GM18499 (cell line): ENCODE data around the gene OR2D2.
"Not testable (repeated sequence)": the region's sequence is repeated elsewhere in the genome, so short reads cannot be mapped to it uniquely, and the experiment has no call there.

Experiments
- ATAC-seq: cut with Tn5 transposase; IDR thresholded peaks from one replicate; pipeline ENCODE4 v1.9.1; 2021; ENCODE audit warnings: moderate number of reproducible peaks; ENCODE audit not compliant: insufficient read depth, unreplicated experiment

Gene OR2D2

DNA sequence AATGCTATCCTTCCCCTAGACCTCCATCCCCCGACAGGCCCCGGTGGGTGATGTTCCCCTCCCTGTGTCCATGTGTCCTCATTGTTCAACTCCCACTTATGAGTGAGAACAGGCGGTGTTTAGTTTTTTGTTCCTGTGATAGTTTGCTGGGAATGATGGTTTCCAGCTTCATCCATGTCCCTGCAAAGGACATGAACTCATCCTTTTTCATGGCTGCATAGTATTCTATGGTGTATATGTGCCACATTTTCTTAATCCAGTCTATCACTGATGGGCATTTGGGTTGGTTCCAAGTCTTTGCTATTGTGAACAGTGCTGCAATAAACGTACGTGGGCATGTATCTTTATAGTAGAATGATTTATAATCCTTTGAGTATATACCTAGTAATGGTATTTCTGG is 4.6 kb downstream of the OR2D2 start:
- ATAC-seq: not testable (repeated sequence)

DNA sequence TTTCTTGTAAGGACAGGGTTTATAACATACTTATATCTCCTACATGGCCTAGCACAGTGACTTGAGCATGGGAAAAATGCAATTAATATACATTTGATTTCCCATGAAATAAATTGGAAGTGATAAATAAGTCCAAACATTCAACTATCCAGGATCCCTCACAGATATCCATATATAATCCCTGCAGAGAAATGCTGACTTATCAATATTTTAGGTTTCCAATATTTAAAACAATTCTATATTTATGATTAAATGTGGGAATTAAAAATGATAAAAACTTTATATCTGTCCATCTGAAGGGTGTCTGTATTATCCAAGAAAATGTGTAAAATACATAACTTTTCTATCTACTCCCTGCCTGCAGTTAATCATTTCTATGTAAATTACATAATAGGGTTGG is 9.5 kb downstream of the OR2D2 start:
- no peak for ATAC-seq

DNA sequence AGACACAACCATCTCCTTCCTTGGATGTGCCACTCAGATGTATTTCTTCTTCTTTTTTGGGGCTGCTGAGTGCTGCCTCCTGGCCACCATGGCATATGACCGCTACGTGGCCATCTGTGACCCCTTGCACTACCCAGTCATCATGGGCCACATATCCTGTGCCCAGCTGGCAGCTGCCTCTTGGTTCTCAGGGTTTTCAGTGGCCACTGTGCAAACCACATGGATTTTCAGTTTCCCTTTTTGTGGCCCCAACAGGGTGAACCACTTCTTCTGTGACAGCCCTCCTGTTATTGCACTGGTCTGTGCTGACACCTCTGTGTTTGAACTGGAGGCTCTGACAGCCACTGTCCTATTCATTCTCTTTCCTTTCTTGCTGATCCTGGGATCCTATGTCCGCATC is 15.4 kb downstream of the OR2D2 start:
- ATAC-seq: no peak

DNA sequence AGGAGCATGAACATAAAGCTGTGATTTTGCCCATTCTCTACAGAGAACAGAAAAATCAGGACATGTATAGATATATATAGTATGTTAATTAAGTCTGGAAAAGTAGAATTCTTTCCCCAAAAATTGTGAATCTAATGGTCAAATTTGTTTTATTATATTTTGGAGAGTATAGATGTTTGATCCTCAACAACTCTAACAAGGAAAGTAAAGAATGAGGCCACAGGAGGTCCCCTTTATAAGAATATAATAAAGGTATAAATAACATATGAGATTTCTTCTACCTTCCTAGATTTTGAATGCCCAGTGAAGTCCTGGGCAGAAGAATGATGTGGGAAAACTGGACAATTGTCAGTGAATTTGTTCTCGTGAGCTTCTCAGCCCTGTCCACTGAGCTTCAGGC is 16.0 kb downstream of the OR2D2 start, which contains the start of gene OR10A4:
OR10A4 (plus strand) TSS at position 301 of the 400 bp plus-strand sequence; CDS start at position 324, 23 bp downstream.
- ATAC-seq: no peak

DNA sequence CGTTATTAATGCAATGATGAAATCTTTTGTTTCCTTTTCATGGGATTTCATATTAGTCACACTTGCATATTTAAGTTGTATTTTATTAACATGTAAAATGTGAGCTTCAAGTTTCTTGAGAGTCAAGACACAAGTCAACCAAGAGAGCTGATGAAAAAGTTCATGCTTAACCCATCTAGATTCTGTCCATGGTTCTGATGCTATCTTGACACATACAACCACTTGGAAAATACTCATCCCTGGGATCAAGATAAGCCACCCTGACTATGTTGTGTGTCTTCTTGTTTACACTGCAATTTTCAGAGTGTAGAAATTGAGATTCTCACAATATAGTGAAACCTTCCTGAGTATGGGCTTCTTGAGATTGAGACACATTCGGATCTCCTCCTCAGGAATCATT is 16.5 kb downstream of the OR2D2 start:
- ATAC-seq: no peak

DNA sequence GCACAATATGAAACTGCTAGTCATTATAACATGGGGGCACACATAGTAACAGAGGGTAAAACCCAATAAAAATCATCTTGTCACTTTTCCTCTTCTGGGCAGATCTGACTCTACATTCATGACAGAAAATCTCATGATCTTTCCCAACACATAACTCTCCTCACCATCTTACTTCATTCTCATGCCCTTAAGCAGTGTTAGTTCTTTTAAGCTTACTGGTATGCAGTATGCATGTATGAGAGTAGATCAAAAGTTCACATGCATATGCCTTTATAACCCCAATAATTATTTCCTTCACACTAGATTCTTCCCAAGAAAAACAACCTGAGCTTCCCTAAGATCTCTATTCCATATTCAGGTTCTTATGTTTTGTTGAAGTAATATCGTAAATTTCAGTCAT is 21.0 kb downstream of the OR2D2 start:
- ATAC-seq: no peak

DNA sequence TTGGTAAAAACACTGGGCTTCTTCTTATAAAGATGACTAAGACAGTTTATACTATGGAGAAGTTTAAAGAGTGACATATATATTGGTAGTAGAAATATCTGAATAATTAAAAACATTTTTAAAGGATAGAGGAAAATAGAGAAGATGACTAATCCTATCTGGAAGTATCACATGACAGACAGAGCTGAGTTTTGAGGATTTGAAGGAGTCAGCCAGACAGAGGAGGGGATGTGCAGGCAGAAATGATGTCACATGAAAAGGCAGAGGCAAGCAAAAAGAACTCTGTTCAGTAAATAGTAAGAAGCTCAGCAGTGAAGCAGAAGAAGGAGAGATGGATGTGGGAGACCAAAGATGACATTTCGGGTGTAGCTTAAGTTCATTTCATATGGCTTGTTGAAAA is 27.9 kb downstream of the OR2D2 start:
- ATAC-seq: no peak

DNA sequence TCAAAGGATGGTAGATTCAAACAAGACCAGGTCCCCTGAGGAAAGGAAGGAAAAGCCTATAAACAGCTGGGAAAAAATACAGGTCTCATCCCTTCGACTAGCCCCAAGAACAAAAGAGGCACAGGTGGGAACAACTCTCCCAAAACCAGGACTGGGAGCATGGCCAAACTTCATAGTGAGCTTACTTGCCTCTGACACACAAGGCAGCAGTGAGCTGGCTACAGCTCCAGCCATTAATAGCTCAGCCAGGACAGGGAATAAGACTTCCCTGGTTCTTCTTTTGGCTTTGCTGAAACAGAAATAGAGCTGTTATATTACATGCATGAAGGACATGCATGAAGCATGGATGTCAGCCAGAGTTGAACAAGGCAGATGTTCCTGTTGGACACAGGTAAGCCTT is 29.3 kb downstream of the OR2D2 start, which contains the start of gene OR10A2:
OR10A2 (plus strand) TSS at position 97 of the 400 bp plus-strand sequence. CDS start 6,698 bp downstream, outside the sequence.
- no peak for ATAC-seq

DNA sequence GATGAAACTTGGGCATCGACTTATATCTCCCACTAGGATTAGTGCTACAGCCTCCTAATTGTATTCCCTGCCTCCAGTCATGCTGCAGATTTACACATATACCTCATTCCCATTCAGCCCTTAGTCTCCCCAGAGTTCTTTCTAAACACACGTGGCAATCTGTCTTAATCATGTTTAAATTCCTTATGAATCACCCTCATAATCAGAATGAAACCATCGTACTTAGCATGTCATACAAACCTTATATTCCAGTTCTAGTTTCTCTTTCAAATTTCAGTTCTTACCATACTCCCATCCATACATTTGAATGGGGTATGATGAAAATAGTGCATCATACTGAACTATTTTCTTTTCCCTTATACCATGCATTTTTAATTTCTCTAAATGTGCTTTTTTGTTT is 35.4 kb downstream of the OR2D2 start:
- peak; percentile 73 for ATAC-seq

DNA sequence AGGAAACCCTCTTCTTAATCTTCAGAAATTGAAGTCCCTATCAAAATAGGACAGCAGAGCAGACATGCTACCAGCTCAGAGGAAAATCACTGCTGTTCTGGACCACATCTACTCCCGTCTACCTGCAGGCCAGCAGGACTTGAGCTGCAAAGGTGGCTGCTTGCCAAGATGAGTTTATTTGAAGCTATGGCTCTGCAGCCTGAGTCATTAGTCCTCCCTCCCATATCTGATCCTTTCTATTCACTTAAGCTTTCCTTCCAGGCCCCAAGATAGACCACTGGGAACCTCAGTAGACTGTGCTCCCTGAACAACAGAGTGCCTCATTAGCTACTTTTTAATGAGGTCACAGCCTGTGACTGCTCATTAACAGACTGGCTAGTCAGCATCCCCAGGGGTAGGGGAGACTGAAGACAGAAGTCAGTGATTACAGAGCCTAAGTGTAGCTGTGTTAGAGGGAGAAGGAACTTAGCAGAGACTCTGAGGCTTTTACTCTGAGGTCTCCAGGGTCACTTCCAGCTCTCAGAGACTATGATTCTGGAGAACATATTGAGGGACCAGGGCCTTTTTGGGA is 36.2 kb downstream of the OR2D2 start:
- ATAC-seq: no peak

DNA sequence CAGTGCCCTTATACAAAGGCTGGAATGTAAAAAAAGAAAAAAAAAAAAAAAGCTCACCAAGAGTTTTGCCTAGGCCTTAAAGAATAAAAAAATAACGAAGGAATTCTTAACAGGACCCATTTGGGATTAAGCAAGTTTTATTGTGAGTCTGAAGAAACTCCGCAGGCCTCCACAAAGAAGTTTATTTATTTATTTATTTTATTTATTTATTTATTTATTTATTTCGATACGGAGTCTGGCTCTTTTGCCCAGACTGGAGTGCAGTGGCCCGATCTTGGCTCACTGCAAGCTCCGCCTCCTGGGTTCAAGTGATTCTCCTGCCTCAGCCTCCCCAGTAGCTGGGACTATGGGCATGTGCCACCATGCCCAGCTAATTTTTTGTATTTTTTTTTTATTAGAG is 37.5 kb downstream of the OR2D2 start:
- not testable (repeated sequence) for ATAC-seq

DNA sequence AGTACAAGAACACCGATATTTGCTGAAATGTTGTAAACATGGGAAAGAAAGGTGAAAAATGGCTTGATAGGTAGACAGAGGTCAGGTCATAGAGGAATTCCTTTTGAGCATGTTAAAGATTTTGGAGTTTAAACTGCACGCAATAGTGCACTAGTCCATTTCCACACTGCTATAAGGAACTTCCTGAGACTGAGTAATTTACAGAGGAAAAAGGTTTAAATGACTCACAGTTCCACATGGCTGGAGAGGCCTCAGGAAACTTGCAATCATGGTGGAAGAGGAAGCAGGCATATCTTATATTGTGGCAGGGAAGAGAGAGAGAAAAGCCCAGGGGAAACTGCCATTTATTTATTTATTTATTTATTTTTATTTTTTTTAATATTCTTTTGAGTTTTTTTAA is 41.8 kb downstream of the OR2D2 start:
- no peak for ATAC-seq

DNA sequence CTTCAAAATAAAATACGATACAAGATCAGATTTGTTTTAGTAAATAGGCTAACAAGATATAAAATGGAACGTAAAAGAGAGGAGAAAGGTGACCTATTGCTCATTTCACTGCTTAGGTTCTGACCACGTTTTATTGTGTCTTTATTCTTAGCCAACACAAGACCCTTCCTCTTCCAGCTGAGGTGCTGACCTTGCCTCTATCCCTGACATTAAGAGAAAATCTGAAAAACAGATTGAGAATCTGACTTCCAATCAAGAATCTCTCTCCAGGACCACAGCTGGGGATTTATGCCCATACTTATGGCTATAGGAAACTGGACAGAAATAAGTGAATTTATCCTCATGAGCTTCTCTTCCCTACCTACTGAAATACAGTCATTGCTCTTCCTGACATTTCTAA is 46.9 kb downstream of the OR2D2 start, which contains the start of gene OR10A5:
OR10A5 (plus strand) TSS at position 301 of the 400 bp plus-strand sequence; CDS start at position 301, 0 bp downstream.
- ATAC-seq: no peak

DNA sequence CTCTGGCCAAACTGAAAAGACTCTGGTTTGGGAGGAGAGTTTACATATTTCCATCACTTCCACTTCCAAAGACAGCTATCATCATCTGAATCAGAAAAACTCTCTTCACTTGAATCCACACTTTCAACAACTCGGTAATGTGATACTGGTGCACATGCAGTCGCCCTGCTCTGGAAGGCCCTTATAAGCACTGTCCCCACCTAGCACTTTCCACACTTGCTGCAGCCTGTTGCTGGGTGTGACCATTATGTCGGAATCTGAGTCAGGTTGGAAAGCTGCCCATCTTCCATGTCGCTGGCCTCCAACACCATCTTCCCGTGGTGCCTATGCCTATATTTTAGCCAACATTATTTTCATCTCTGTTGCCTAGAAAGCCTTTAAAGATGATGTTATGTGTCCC is 47.9 kb downstream of the OR2D2 start:
- no peak for ATAC-seq

DNA sequence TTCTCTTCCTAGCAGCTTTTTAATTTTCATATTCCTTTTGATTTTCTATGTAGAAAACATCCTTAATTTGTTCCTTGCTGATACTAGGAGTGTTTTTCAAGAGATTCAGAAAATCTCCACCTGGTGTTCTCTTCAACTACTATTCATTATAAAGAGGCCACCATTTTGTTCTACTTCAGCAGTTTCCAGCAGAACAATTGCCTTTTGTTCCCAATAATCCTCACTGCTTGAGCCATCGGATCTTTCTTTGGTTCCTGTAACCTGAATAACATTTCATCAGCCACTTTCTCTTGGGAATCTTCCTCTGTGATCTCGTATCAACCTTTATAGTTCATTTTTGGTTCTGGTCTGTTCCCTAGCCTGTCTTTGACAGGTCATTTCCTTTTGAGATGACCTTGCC is 48.6 kb downstream of the OR2D2 start:
- ATAC-seq: no peak

DNA sequence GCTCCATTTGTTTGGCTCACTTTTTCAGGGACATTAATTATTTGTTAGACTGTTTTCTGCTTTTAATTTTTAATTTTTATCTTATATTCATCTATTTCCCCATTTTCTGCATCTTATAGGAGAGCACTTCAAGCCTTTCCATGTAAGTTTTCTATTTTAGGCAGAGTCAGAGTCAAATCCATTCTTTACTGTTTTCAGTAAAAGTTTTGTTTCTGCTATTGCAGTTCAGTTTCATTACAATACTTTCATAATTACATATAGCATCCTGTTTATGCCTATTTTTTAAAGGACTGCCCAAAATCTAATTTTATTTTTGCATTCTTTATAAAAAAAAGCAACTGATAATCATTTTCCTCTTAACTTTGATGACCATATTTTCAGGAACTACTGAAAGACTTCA is 50.6 kb downstream of the OR2D2 start:
- no peak for ATAC-seq
